NK-92 treated with Interleukin-12 subunit alpha and Interleukin-12 subunit beta, amount 100 ng/mL, for 24 hours (cell line): ENCODE measurements around the gene PCDHA9.
"Not testable (repeated sequence)": the region's sequence is repeated elsewhere in the genome, so short reads cannot be mapped to it uniquely, and the experiment has no call there.

Experiments
- DNase-seq: peaks from one replicate; lab custom pipeline; 2025; lab: John Stamatoyannopoulos, UW

PCDHA9 gene

DNA sequence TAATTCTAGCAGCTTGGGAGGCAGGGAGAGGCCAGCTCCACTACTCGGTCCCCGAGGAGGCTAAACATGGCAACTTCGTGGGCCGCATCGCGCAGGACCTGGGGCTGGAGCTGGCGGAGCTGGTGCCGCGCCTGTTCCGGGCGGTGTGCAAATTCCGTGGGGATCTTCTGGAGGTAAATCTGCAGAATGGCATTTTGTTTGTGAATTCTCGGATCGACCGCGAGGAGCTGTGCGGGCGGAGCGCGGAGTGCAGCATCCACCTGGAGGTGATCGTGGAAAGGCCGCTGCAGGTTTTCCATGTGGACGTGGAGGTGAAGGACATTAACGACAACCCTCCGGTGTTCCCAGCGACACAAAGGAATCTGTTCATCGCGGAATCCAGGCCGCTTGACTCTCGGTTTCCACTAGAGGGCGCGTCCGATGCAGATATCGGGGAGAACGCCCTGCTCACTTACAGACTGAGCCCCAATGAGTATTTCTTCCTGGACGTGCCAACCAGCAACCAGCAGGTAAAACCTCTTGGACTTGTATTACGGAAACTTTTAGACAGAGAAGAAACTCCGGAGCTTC, 13.7 kb upstream of the PCDHA9 start:
- DNase-seq: not testable (repeated sequence)

DNA sequence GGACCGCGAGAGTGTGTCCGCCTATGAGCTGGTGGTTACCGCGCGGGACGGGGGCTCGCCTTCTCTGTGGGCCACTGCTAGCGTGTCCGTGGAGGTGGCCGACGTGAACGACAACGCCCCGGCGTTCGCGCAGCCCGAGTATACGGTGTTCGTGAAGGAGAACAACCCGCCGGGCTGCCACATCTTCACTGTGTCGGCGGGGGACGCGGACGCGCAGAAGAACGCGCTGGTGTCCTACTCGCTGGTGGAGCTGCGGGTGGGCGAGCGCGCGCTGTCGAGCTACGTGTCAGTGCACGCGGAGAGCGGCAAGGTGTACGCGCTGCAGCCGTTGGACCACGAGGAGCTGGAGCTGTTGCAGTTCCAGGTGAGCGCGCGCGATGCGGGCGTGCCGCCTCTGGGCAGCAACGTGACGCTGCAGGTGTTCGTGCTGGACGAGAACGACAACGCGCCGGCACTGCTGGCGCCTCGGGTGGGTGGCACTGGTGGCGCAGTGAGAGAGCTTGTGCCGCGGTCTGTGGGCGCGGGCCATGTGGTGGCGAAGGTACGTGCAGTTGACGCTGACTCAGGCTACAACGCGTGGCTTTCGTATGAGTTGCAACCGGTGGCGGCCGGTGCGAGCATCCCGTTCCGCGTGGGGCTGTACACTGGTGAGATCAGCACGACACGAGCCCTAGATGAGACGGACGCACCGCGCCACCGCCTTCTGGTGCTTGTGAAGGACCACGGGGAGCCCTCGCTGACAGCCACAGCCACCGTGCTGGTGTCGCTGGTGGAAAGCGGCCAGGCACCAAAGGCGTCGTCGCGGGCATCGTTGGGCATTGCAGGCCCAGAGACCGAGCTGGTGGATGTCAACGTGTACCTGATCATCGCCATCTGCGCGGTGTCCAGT, 12.3 kb upstream of the PCDHA9 start:
- no peak for DNase-seq

DNA sequence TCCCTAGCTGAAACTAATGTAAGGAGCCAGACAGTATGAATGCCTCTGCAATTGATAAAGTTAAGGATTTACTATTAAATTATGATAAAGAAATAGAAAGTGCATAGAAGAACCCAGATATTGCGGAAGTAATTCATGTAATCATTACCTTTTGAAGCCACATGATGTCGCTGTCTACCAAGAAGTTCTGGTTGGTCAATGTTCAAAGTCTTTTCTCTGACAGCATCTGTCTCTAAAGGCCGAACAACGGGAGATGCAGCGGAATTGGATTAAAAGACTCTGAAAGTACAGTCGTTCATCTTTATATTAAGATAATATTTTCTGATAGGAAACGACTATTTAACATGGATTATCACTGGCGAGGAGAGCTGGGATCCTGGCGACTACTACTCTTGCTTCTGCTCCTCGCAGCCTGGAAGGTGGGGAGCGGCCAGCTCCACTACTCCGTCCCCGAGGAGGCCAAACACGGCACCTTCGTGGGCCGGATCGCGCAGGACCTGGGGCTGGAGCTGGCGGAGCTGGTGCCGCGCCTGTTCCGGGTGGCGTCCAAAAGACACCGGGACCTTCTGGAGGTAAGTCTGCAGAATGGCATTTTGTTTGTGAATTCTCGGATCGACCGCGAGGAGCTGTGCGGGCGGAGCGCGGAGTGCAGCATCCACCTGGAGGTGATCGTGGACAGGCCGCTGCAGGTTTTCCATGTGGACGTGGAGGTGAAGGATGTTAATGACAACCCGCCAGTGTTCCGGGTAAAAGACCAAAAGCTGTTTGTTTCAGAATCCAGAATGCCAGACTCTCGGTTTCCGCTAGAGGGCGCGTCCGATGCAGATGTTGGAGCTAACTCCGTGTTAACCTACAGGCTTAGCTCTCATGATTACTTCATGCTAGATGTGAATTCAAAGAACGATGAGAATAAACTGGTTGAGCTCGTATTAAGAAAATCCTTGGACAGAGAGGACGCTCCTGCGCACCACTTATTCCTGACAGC, 6.9 kb upstream of the PCDHA9 start, which contains the start of gene PCDHA8:
Gene PCDHA8, plus strand, starts transcription at position 210 of the 985 bp plus-strand sequence. Its CDS starts 135 bp downstream, at position 345.
- DNase-seq: peak; percentile 23

DNA sequence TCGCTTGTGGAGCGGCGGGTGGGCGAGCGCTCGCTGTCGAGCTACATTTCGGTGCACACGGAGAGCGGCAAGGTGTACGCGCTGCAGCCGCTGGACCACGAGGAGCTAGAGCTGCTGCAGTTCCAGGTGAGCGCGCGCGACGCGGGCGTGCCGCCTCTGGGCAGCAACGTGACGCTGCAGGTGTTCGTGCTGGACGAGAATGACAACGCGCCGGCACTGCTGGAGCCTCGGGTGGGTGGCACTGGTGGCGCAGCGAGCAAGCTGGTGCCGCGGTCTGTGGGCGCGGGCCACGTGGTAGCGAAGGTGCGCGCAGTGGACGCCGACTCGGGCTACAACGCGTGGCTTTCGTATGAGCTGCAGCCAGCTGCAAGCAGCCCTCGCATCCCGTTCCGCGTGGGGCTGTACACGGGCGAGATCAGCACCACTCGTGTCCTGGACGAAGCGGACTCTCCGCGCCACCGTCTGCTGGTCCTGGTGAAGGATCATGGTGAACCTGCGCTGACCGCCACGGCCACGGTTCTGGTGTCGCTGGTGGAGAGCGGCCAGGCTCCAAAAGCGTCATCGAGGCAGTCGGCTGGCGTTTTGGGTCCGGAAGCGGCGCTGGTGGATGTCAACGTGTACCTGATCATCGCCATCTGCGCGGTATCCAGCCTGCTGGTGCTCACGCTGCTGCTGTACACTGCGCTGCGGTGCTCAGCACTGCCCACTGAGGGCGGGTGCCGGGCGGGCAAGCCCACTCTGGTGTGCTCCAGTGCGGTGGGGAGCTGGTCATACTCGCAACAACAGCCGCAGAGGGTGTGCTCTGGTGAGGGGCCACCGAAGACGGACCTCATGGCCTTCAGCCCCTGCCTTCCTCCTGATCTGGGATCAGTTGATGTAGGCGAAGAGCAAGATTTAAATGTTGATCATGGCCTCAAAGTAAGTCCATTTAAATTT, 5.1 kb upstream of the PCDHA9 start:
- no peak for DNase-seq

DNA sequence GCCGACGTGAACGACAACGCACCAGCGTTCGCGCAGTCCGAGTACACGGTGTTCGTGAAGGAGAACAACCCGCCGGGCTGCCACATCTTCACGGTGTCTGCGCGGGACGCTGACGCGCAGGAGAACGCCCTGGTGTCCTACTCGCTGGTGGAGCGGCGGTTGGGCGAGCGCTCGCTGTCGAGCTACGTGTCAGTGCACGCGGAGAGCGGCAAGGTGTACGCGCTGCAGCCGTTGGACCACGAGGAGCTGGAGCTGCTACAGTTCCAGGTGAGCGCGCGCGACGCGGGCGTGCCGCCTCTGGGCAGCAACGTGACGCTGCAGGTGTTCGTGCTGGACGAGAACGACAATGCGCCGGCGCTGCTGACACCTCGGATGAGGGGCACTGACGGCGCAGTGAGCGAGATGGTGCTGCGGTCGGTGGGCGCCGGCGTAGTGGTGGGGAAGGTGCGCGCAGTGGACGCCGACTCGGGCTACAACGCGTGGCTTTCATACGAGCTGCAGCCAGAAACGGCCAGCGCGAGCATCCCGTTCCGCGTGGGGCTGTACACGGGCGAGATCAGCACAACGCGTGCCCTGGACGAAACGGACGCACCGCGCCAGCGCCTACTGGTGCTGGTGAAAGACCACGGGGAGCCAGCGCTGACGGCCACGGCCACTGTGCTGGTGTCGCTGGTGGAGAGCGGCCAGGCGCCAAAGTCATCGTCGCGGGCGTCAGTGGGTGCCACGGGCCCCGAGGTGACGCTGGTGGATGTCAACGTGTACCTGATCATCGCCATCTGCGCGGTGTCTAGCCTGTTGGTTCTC, 1.9 kb downstream of the PCDHA9 start:
- DNase-seq: not testable (repeated sequence)

DNA sequence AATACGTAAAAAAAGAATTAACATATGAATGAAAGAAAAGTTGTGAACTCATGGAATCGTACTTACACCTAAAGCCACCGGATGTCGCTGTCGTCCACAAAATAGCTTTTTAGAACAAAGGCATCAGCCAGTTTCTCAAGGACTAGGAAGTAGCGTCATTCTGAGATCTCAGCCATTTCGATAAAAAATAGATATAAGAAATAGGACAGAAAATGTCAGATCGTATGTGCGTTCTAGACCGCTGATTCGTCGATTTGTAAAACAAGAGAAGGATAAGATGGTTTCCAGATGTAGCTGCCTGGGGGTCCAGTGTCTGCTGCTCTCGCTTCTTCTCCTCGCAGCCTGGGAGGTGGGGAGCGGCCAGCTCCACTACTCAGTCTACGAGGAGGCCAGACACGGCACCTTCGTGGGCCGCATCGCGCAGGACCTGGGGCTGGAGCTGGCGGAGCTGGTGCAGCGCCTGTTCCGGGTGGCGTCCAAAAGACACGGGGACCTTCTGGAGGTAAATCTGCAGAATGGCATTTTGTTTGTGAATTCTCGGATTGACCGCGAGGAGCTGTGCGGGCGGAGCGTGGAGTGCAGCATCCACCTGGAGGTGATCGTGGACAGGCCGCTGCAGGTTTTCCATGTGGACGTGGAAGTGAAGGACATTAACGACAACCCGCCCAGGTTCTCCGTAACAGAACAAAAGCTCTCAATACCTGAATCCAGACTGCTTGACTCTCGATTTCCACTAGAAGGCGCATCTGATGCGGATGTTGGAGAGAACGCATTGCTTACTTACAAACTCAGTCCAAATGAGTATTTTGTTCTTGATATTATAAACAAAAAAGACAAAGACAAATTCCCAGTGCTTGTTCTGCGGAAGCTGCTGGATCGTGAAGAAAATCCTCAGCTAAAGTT, 7.8 kb downstream of the PCDHA9 start, which contains the start of gene PCDHA10:
Gene PCDHA10, plus strand, starts transcription at position 126 of the 903 bp plus-strand sequence. Its CDS starts 152 bp downstream, at position 278.
- no peak for DNase-seq

DNA sequence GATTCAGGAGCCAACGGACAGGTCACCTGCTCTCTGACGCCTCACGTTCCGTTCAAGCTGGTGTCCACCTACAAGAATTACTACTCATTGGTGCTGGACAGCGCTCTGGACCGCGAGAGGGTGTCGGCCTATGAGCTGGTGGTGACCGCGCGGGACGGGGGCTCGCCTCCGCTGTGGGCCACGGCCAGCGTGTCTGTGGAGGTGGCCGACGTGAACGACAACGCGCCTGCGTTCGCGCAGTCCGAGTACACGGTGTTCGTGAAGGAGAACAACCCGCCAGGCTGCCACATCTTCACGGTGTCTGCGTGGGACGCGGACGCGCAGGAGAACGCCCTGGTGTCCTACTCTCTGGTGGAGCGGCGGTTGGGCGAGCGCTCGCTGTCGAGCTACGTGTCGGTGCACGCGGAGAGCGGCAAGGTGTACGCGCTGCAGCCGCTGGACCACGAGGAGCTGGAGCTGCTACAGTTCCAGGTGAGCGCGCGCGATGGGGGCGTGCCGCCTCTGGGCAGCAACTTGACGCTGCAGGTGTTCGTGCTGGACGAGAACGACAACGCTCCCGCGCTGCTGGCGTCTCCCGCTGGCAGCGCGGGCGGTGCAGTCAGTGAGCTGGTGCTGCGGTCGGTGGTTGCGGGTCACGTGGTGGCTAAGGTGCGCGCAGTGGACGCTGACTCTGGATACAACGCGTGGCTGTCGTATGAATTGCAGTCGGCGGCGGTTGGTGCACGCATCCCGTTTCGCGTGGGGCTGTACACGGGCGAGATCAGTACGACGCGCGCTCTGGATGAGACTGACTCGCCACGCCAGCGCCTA, 9.2 kb downstream of the PCDHA9 start:
- no peak for DNase-seq

DNA sequence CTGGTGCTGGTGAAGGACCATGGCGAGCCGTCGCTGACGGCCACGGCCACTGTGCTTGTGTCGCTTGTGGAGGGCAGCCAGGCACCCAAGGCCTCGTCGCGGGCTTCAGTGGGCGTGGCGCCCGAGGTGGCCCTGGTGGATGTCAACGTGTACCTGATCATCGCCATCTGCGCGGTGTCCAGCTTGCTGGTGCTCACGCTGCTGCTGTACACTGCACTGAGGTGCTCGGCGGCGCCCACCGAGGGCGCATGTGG, 9.7 kb downstream of the PCDHA9 start:
- DNase-seq: no peak

DNA sequence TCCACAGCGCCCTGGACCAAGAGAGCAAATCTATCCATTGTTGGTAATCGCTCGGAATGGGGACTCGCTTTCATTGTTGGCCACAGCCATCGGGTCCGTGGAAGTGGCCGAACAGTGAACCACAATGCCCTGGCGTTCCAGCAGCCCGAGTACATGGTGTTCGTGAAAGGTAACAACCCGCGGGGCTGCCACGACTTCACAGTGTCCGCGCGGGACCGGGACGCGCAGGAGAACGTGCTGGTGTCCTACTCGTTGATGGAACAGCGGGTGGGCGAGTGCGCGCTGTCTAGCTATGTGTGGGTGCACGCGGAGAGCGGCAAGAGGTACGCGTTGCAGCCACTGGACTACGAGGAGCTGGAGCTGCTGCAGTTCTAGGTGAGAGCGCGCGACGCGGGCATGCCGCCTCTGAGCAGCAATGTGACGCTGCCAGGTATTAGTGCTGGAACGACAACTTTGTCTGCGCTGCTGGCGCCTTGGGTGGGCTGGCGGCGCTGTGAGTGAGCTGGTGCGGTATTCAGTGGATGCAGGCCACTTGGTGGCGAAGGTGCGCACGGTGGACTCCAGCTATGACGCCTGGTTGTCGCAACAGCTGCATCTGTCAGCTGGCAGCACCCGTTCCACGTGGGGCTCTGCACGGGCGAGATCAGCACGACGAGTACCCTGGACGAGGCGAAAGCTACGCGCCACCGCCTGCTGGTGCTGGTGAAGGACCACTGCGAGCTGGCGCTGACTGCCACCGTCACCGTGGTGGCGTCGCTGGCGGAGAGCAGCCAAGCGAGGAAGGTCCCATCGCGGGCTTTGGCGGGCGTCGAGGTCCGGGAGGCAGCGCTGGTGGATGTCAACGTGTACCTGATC, 14.5 kb downstream of the PCDHA9 start:
- no peak for DNase-seq

DNA sequence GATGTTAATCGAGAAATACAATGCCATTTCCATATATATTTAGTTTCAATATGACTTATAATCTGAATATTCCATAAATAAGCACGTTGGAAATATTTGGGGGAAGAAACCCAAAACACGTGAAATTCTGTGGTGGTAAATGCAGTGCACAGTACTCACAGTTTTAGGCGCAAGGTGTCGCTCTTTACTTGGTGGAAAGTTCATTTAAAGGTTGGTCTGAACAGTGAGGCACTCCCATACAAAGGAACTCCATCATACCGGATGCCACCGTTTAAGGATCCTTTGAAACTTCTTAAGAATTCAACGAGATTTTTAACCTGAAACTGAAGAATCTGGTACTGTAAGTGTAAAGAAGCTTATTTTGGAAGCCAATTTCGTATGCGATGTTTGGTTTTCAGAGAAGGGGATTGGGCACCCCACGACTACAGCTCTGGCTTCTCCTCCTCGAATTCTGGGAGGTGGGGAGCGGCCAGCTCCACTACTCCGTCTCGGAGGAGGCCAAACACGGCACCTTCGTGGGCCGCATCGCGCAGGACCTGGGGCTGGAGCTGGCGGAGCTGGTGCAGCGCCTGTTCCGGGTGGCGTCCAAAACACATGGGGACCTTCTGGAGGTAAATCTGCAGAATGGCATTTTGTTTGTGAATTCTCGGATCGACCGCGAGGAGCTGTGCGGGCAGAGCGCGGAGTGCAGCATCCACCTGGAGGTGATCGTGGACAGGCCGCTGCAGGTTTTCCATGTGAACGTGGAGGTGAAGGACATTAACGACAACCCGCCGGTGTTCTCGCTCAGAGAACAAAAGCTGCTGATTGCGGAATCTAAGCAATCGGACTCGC, 20.8 kb downstream of the PCDHA9 start, which contains the start of gene PCDHA11:
Gene PCDHA11, plus strand, starts transcription at position 237 of the 834 bp plus-strand sequence. Its CDS starts 147 bp downstream, at position 384.
- no peak for DNase-seq

DNA sequence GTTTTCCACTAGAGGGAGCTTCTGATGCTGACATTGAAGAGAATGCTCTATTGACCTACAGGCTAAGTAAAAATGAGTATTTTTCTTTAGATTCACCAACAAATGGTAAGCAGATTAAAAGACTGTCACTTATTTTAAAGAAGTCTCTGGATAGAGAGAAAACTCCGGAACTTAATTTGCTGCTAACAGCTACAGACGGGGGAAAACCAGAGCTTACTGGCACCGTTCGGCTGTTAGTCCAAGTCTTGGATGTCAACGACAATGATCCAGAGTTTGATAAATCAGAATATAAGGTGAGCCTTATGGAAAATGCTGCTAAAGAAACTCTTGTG, 21.3 kb downstream of the PCDHA9 start:
- no peak for DNase-seq

DNA sequence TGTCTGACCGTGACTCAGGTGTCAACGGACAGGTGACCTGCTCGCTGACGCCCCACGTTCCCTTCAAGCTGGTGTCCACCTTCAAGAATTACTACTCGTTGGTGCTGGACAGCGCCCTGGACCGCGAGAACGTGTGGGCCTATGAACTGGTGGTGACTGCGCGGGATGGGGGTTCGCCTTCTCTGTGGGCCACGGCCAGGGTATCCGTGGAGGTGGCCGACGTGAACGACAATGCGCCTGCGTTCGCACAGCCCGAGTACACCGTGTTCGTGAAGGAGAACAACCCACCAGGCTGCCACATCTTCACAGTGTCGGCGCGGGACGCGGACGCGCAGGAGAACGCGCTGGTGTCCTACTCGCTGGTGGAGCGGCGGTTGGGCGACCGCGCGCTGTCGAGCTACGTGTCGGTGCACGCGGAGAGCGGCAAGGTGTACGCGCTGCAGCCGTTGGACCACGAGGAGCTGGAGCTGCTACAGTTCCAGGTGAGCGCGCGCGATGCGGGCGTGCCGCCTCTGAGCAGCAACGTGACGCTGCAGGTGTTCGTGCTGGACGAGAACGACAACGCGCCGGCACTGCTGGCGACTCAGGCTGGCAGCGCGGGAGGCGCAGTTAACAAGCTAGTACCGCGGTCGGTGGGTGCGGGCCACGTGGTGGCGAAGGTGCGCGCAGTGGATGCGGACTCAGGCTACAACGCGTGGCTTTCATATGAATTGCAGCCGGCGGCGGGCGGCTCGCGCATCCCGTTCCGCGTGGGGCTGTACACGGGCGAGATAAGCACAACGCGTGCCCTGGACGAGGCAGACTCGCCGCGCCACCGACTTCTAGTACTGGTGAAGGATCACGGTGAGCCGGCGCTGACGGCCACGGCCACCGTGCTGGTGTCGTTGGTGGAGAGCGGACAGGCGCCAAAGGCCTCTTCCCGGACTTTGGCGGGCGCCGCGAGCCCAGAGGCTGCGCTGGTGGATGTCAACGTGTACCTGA, 22.3 kb downstream of the PCDHA9 start:
- DNase-seq: no peak

DNA sequence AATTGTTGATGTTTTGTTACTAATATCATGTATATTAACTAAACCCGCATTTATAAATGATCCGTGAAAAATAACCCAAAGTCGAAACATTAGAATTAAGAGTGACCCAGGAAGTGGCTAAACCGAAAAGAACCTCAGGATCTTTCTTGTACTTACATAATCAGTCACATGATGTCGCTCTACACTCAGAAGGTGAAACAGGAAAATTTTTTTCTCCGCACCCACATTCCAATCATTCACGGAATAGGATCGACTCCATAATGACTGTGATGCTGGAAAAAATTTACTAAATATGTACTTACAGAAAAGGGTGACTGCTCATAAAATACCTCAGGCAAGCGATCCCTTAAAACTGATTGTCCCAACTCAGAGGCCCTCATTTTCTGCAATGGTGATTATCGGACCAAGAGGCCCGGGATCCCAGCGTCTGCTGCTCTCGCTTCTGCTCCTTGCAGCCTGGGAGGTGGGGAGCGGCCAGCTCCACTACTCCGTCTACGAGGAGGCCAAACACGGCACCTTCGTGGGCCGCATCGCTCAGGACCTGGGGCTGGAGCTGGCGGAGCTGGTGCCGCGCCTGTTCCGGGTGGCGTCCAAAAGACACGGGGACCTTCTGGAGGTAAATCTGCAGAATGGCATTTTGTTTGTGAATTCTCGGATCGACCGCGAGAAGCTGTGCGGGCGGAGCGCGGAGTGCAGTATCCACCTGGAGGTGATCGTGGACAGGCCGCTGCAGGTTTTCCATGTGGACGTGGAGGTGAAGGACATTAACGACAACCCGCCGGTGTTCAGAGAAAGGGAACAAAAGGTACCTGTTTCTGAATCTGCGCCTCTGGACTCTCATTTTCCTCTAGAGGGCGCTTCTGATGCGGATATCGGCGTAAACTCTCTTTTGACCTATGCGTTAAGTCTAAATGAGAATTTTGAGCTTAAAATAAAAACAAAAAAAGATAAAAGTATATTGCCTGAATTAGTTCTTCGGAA, 27.2 kb downstream of the PCDHA9 start, which contains the start of gene PCDHA12:
Gene PCDHA12, plus strand, starts transcription at position 224 of the 981 bp plus-strand sequence. Its CDS starts 165 bp downstream, at position 389.
- DNase-seq: no peak
